Measurements from ENCODE around the gene TMEM91. TPM values are rescaled to one million over a fixed set of nuclear protein-coding genes. Genes with fewer than 3 reads are reported as not detected.

TMEM91 gene
- total RNA-seq (9.7 and 10.8 TPM in 2 replicates), polyA plus RNA-seq (1.4 and 3.7 TPM in 2 replicates), polyA minus RNA-seq (ENCODE audit: low replicate concordance) (6.4 and 11.5 TPM in 2 replicates)
- 3.3 and 6.1 TPM in 2 replicates for polyA plus RNA-seq (2012)

DNA sequence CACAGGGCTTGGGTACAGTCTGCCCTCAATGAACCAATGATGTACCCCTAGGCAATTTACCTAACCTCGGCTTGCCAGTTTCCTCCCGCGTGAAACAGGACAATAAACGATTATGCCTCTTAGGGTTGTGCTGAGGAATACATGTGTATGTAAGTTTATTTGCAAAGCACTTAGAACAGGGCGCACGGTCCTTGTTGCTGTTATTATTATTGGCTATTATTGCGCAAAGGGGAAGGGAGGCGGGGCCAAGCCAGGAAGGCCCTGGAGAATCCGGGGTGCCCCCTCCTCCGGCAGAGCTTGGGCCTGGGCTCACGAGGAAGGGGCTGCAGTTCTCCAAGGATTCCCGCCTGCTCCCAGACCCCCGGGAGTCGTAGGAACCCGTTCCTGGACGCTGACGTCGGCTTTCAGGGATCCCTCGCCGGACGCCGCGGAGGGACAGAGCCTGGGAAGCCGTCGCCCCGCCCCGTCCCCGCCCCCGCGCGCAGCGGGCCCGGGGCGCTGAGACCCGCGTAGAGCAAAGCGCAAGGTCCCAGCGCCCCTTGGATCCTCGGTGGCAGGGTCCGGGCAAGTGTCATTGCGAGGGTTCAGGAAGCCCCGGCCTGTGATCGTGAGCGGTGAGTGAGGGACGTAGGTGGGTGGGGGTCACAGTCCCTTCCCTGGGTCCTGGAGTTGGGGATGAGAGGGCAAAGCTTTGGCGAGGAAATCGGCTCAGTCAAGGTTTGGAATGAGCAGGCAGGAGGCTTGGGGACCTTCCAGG lies at the start of gene TMEM91:
TMEM91 (plus strand) TSS at position 293 of the 757 bp plus-strand sequence. CDS start 1,777 bp downstream, outside the sequence.
- Histone ChIP-seq H3K4me1 (ENCODE audit: control insufficient read depth, extremely low read depth, insufficient read depth, low read length) (peaks cover 13% of the 10 kb centered on the region), H3K4me3 (replicated peaks in 1 of 4; ENCODE audit: control extremely low read depth in 1 of 4, insufficient read depth in 1 of 4, low read depth in 3 of 4, low read length in 4 of 4) (peak within 1 kb of the TSS; percentile 41 to 57 (median 52)), H3K79me2 (ENCODE audit: control insufficient read depth, insufficient read depth, low read length) (no peaks in the 10 kb centered on the region), H4K20me1 (ENCODE audit: control insufficient read depth, extremely low read depth, insufficient read depth, low read length) (no peaks in the 10 kb centered on the region), H3K4me2 (ENCODE audit: extremely low read depth, insufficient read depth, low read length) (peak within 1 kb of the TSS; percentile 61), H3K9ac (ENCODE audit: insufficient read depth, low read length) (peak within 1 kb of the TSS; percentile 33), H3K9me3 (ENCODE audit: control insufficient read depth, insufficient read depth, low read depth, low read length) (no peaks in the 10 kb centered on the region), H3K27me3 (ENCODE audit: control insufficient read depth, insufficient read depth, low read length) (no peaks in the 10 kb centered on the region), H2AFZ (ENCODE audit: low read length) (peak within 1 kb of the TSS; percentile 67), H3K36me3 (ENCODE audit: control insufficient read depth, insufficient read depth, low read length) (no peaks in the 10 kb centered on the region), H3K27ac (ENCODE audit: insufficient read depth, low read length) (no peak within 1 kb of the TSS)
- peak in 1 of 2 donors; percentile 44 for DNase-seq (ENCODE audit: low read depth in 2 of 2)
- no peak for TF ChIP-seq EZH2 (IDR thresholded peaks at IDR 0.05; ENCODE audit: low read length, missing control alignments)
- TF ChIP-seq, protein P1, sequence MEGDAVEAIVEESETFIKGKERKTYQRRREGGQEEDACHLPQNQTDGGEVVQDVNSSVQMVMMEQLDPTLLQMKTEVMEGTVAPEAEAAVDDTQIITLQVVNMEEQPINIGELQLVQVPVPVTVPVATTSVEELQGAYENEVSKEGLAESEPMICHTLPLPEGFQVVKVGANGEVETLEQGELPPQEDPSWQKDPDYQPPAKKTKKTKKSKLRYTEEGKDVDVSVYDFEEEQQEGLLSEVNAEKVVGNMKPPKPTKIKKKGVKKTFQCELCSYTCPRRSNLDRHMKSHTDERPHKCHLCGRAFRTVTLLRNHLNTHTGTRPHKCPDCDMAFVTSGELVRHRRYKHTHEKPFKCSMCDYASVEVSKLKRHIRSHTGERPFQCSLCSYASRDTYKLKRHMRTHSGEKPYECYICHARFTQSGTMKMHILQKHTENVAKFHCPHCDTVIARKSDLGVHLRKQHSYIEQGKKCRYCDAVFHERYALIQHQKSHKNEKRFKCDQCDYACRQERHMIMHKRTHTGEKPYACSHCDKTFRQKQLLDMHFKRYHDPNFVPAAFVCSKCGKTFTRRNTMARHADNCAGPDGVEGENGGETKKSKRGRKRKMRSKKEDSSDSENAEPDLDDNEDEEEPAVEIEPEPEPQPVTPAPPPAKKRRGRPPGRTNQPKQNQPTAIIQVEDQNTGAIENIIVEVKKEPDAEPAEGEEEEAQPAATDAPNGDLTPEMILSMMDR (conservative IDR thresholded peaks at IDR 0.05 in 1 of 2, IDR thresholded peaks at IDR 0.05 in 1 of 2; ENCODE audit: low read depth in 1 of 2, low read length in 2 of 2), result no peak

GRCh38 chr19:41327076-41327575 lies 49.2 kb upstream of the TMEM91 start:
- Histone ChIP-seq H3K4me3 (replicated peaks in 1 of 4; ENCODE audit: control extremely low read depth in 1 of 4, insufficient read depth in 1 of 4, low read depth in 3 of 4, low read length in 4 of 4) (no peak overlapping the region), H3K4me2 (ENCODE audit: extremely low read depth, insufficient read depth, low read length) (no peak overlapping the region), H4K20me1 (ENCODE audit: control insufficient read depth, extremely low read depth, insufficient read depth, low read length) (no peaks in the 10 kb centered on the region), H3K9ac (ENCODE audit: insufficient read depth, low read length) (no peak overlapping the region), H3K79me2 (ENCODE audit: control insufficient read depth, insufficient read depth, low read length) (no peaks in the 10 kb centered on the region), H3K4me1 (ENCODE audit: control insufficient read depth, extremely low read depth, insufficient read depth, low read length) (peaks cover 53% of the 10 kb centered on the region), H2AFZ (ENCODE audit: low read length) (no peak overlapping the region), H3K9me3 (ENCODE audit: control insufficient read depth, insufficient read depth, low read depth, low read length) (no peaks in the 10 kb centered on the region), H3K27me3 (ENCODE audit: control insufficient read depth, insufficient read depth, low read length) (no peaks in the 10 kb centered on the region), H3K27ac (ENCODE audit: insufficient read depth, low read length) (peak overlapping the region; percentile 15), H3K36me3 (ENCODE audit: control insufficient read depth, insufficient read depth, low read length) (peaks cover 15% of the 10 kb centered on the region)
- TF ChIP-seq, protein P1 (conservative IDR thresholded peaks at IDR 0.05 in 1 of 2, IDR thresholded peaks at IDR 0.05 in 1 of 2; ENCODE audit: low read depth in 1 of 2, low read length in 2 of 2), result no peak
- TF ChIP-seq EZH2 (IDR thresholded peaks at IDR 0.05; ENCODE audit: low read length, missing control alignments), result no peak
- peak in 1 of 2 donors; percentile 22 for DNase-seq (ENCODE audit: low read depth in 2 of 2)

DNA sequence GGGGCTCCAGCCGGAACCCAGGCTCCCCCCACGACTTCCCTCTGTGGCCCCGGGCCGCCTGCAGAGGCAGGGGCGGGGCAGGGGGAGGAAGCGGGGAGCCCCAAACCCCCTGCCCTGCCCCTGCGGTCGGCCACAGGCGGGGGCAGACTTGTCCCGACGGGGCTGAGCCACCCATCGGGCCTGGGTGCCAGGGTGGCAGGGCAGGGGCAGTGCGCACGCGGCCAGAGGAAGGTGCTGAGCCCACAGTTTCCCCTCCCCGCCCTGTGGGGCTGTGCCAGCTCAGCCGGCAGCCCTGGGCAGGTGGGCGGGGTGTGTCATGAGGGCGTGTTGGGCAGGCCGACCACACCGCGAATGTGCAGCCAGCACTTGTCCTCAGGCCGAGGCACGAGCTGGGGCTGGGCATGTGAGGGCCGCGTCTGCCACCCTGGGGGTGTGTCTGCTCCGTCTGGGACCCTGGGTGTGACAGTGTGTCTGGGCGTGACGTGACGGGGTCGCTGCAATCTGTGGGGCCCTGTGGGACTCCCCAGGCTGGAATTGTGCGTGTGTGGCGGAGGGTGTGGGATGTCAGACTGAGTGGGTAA lies 48.7 kb upstream of the TMEM91 start:
- peaks cover 16% of the 10 kb centered on the region for H3K36me3 ChIP-seq (ENCODE audit: control insufficient read depth, insufficient read depth, low read length)
- H3K9ac ChIP-seq (ENCODE audit: insufficient read depth, low read length), result no peak overlapping the region
- TF ChIP-seq, protein P1 (conservative IDR thresholded peaks at IDR 0.05 in 1 of 2, IDR thresholded peaks at IDR 0.05 in 1 of 2; ENCODE audit: low read depth in 1 of 2, low read length in 2 of 2), result no peak
- TF ChIP-seq EZH2 (IDR thresholded peaks at IDR 0.05; ENCODE audit: low read length, missing control alignments), result no peak
- no peaks in the 10 kb centered on the region for H3K27me3 ChIP-seq (ENCODE audit: control insufficient read depth, insufficient read depth, low read length)
- H3K4me2 ChIP-seq (ENCODE audit: extremely low read depth, insufficient read depth, low read length), result no peak overlapping the region
- H4K20me1 ChIP-seq (ENCODE audit: control insufficient read depth, extremely low read depth, insufficient read depth, low read length), result no peaks in the 10 kb centered on the region
- peaks cover 47% of the 10 kb centered on the region for H3K4me1 ChIP-seq (ENCODE audit: control insufficient read depth, extremely low read depth, insufficient read depth, low read length)
- no peaks in the 10 kb centered on the region for H3K79me2 ChIP-seq (ENCODE audit: control insufficient read depth, insufficient read depth, low read length)
- H3K4me3 ChIP-seq (replicated peaks in 1 of 4; ENCODE audit: control extremely low read depth in 1 of 4, insufficient read depth in 1 of 4, low read depth in 3 of 4, low read length in 4 of 4), result no peak overlapping the region
- peak; percentile 22 to 69 for DNase-seq (ENCODE audit: low read depth in 2 of 2)
- peak overlapping the region; percentile 67 for H3K27ac ChIP-seq (ENCODE audit: insufficient read depth, low read length)
- no peaks in the 10 kb centered on the region for H3K9me3 ChIP-seq (ENCODE audit: control insufficient read depth, insufficient read depth, low read depth, low read length)
- H2AFZ ChIP-seq (ENCODE audit: low read length), result no peak overlapping the region

Data from fibroblast of lung (primary cell).